Subcutaneous adipose tissue (tissue), 4 donors: ENCODE results near the gene CCDC200. TPM values are rescaled to one million over a fixed set of nuclear protein-coding genes. Genes with fewer than 3 reads are reported as not detected.
"Not testable (repeated sequence)": the region's sequence is repeated elsewhere in the genome, so short reads cannot be mapped to it uniquely, and the experiment has no call there.

Experiments used
- total RNA-seq, 4 donors: library from RNA; depleted of rRNA; stranded (reverse); fragments of >200 nt; gene quantifications; one replicate each; pipeline ENCODE4 v1.1.0, GENCODE V29; 2016
- TF ChIP-seq, protein P1 (sequence below): fragments of 450-650 bp; IDR thresholded peaks from one replicate; pipeline ENCODE4 v1.5.1; 2016; ENCODE audit warnings: low read depth, mild to moderate bottlenecking, control low read depth, antibody characterized with exemption, moderate library complexity

CCDC200 gene
- not detected for total RNA-seq

DNA sequence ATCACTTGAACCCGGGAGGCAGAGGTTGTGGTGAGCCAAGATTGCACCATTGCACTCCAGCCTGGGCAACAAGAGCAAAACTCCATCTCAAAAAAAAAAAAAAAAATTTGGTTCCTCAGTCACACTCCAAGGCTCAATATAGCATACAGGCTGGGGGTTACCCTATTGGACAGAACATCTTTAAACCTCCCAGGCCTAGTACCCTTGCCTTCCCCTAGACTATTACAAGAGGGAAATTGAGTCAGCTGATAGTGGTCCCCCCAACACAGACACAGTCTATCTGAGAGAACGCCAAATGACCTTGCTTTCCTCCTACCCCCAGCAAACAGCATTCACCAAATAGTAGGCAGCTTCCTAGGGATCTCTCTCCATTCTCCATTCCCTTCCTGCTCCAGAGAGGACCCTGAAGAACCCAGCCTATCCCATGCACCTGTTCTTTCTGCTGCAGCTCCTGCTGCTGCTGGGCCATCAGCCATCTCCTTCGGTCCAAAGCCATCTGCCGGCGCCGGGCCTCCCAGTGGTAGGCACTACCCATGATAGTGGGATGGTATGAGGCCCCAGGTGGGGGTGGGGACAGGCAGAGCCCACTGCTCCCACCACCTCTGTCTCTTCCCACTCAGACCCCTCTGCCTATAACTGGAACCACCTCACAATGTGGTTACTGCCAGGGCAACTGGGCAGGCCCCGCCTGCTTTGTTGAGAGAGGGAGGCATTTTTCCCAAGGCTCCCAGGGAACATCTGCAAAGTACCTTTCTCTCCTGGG is at the start of gene CCDC200:
Gene CCDC200 (minus strand): TSS at position 604 of the 763 bp plus-strand sequence. CDS start 69 bp downstream, at position 535.
- TF ChIP-seq, protein P1, sequence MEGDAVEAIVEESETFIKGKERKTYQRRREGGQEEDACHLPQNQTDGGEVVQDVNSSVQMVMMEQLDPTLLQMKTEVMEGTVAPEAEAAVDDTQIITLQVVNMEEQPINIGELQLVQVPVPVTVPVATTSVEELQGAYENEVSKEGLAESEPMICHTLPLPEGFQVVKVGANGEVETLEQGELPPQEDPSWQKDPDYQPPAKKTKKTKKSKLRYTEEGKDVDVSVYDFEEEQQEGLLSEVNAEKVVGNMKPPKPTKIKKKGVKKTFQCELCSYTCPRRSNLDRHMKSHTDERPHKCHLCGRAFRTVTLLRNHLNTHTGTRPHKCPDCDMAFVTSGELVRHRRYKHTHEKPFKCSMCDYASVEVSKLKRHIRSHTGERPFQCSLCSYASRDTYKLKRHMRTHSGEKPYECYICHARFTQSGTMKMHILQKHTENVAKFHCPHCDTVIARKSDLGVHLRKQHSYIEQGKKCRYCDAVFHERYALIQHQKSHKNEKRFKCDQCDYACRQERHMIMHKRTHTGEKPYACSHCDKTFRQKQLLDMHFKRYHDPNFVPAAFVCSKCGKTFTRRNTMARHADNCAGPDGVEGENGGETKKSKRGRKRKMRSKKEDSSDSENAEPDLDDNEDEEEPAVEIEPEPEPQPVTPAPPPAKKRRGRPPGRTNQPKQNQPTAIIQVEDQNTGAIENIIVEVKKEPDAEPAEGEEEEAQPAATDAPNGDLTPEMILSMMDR: not testable (repeated sequence)

DNA sequence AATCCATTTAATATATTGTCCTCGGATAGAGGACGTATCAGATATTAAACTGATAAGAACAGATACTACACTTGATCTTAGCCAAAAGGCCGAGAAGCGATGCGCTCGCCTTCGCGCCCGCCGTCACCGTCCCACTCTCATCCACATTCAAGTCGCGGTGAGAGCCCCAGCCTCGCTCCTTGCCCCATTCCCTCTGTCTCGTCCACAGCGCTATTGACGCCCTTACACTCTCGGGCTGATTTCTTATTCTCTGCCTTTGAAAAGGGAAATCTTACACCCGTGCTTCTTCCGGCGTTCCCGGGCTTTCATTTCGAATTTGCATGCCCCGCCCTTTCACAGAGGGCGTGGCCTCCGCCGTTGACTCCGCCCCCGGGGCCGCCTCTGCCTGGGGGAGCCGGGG is 5.5 kb upstream of the CCDC200 start, which contains the start of gene RNU2-1:
Gene RNU2-1 (minus strand): TSS at position 101 of the 400 bp plus-strand sequence.
- TF ChIP-seq, protein P1: not testable (repeated sequence)

DNA sequence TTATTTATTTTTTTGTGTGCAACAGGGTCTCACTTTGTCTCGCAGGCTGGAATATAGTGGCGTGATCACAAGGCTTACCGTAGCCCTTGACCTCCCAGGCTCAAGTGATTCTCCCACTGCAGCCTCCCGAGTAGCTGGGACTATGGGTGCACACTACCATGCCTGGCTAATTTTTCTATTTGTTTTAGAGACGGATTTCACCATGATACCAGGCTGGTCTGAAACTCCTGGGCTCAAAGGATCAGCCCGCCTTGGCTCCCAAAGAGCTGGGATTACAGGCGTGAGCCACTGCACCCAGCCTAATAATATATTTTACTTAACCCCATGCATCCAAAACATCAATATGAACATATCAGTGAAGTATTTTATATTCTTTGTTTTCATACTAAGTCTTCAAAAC is 2.0 kb downstream of the CCDC200 start:
- TF ChIP-seq, protein P1: no peak

DNA sequence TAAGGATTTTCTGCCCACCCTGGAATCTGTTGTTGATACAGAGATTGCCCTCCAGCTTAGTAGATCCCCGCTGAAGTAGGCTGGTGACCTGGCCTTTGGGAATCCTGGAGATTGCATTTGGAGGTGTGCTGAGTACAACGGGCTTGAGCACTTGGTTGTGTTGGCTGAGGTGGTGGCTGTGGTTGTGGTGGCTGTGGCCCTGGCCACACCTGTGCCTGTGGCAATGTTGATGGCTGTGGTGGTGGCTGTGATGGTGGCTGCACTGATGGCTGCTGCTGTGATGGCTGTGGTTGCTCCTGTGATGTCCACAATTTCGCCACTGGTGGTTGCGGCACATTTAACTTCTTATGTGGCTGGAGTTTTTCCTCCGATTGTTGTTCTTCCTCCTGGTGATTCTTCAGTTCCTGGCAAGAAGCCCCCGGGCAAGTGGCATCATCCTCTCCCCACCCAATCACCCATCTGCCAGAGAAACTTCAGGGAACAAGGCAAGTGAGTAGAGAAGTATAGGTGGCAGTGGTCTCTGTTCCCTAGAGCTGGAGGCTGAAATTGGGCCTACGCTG is 4.2 kb downstream of the CCDC200 start:
- TF ChIP-seq, protein P1: no peak

DNA sequence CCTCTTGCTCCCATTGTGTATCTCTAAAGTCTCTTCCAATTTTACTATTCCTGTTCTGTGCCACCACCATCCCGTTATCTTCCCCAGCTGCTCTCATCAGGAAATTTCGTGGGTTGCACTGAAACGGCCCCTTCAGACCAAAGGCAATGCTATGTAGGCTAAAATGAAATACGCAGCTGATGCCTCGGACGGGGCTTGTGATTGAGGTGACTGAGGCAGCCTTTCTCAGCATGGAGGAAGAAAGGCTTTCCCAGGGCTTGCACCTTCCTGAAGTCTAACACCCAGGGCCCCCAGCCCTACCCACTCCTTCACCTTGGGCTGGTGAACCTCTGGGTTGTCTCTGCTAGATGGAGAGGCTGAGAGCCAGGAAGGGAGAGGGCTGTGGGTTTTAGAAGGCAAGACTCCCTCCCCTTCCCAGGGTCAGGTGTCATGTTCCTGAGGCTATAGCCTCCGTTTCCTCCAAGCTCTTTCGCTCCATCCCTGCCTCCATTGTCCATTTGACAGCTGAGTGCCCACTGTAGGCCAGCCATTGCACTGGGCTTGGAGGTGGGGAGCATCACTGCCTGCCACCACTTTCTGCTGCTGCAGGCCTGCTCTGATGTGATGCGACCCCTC is 7.8 kb downstream of the CCDC200 start:
- TF ChIP-seq, protein P1: no peak

DNA sequence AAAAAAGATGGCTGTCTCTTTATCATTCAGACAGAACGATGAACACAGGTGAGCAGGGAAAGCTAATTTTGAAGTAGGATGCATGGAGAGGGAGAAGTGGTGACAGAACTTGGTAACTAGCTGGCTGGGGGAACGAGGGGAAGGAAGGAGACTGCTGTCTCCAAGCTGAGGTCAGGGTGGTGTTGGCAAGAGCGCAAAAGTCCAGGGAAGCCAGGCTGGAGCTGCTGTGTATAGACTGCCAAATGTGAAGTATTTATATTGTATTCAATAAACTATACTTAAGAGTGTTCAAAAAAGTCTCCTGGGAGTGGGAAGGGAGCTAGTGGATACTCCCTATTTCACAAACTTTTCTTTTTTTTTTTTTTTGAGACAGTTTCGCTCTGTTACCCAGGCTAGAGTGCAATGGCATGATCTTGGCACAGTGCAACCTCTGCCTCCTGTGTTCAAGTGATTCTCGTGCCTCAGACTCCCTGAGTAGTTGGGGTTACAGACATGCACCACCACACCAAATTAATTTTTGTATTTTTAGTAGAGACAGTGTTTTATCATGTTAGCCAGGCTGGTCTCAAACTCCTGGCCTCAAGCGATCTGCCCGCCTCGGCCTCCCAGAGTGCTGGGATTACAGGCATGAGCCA is 8.6 kb downstream of the CCDC200 start:
- TF ChIP-seq, protein P1: no peak

DNA sequence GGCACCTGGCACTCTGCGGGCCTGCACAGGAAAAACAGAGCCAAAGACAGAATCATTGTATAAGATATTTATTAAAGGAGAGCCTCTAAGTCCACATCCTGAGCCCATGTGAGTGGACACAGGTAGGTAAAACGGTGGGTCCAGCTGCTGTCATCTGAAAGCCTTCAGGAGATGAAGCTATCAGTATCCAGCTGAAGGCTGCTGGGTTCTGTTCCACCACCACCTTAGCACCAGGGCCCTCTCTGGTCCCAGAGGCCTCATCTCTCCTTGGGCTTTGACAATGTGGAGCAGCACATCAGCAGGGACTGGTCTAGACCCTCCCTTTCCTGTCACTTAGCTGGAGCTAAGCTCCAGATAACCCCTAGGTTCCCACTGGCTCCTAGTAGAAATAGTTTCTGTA is 9.4 kb downstream of the CCDC200 start:
- TF ChIP-seq, protein P1: no peak
